ENCODE results near the gene KDM5A.

The KDM5A gene

GRCh38 chr12:293199-293598 lies 95.9 kb downstream of the KDM5A start:
- H3K27me3 ChIP-seq (ENCODE audit: control insufficient read depth, insufficient read depth, low read length), result no peaks in the 10 kb centered on the region
- H3K36me3 ChIP-seq (ENCODE audit: control insufficient read depth, low read depth, low read length), result peaks cover 31% of the 10 kb centered on the region
- no peaks in the 10 kb centered on the region for H3K4me1 ChIP-seq (ENCODE audit: control insufficient read depth, low read depth, low read length)
- no peak overlapping the region for H3K9ac ChIP-seq (ENCODE audit: low read length)
- no peak overlapping the region for H3K27ac ChIP-seq (ENCODE audit: low read length)
- H3K9me3 ChIP-seq (ENCODE audit: control insufficient read depth, low read depth, low read length), result no peaks in the 10 kb centered on the region
- H3K4me3 ChIP-seq (ENCODE audit: low read length), result no peak overlapping the region

- no peaks in the 10 kb centered on the region for H3K27me3 ChIP-seq (ENCODE audit: control insufficient read depth, insufficient read depth, low read length)
- H3K4me1 ChIP-seq (ENCODE audit: control insufficient read depth, low read depth, low read length), result no peaks in the 10 kb centered on the region
- no peak overlapping the region for H3K9ac ChIP-seq (ENCODE audit: low read length)
- H3K27ac ChIP-seq (ENCODE audit: low read length), result no peak overlapping the region
- H3K4me3 ChIP-seq (ENCODE audit: low read length), result no peak overlapping the region
- peaks cover 31% of the 10 kb centered on the region for H3K36me3 ChIP-seq (ENCODE audit: control insufficient read depth, low read depth, low read length)
- no peaks in the 10 kb centered on the region for H3K9me3 ChIP-seq (ENCODE audit: control insufficient read depth, low read depth, low read length)
These were observed 96.9 kb downstream of the KDM5A start for GRCh38 chr12:292186-292585.

DNA sequence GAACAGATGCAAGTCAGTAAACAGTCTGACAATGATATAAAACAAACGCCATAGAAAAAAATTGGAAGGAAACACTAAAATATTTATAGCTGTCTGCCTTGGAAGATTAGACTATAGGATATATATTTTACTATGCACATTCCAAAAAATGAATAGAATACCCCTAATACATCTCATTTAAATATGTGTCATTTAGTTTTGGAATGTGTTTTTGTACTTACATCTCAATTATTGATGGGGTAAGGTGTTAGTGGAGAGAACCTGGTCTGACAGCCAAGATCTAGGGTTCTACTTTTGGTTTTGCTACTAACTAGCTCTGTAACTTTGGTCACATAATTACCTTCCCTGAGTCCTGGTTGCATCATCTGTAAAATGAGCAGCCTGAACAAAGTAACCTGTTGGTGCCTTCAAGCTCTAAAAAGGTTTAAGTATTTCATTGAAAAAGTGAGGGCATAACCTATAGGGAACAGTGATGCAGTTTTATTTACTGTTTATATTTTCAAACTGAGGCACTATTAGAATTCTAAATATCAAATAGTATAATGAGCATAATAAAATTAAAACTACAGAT lies 97.9 kb downstream of the KDM5A start:
- Histone ChIP-seq H3K27me3 (ENCODE audit: control insufficient read depth, insufficient read depth, low read length) (no peaks in the 10 kb centered on the region), H3K4me1 (ENCODE audit: control insufficient read depth, low read depth, low read length) (no peaks in the 10 kb centered on the region), H3K36me3 (ENCODE audit: control insufficient read depth, low read depth, low read length) (peaks cover 26% of the 10 kb centered on the region), H3K4me3 (ENCODE audit: low read length) (no peak overlapping the region), H3K9ac (ENCODE audit: low read length) (no peak overlapping the region), H3K27ac (ENCODE audit: low read length) (no peak overlapping the region), H3K9me3 (ENCODE audit: control insufficient read depth, low read depth, low read length) (no peaks in the 10 kb centered on the region)

- no peak overlapping the region for H3K27ac ChIP-seq (ENCODE audit: low read length)
- H3K4me1 ChIP-seq (ENCODE audit: control insufficient read depth, low read depth, low read length), result no peaks in the 10 kb centered on the region
- peaks cover 31% of the 10 kb centered on the region for H3K36me3 ChIP-seq (ENCODE audit: control insufficient read depth, low read depth, low read length)
- H3K27me3 ChIP-seq (ENCODE audit: control insufficient read depth, insufficient read depth, low read length), result no peaks in the 10 kb centered on the region
- no peak overlapping the region for H3K4me3 ChIP-seq (ENCODE audit: low read length)
- no peaks in the 10 kb centered on the region for H3K9me3 ChIP-seq (ENCODE audit: control insufficient read depth, low read depth, low read length)
- no peak overlapping the region for H3K9ac ChIP-seq (ENCODE audit: low read length)
These were observed 100.4 kb downstream of the KDM5A start for GRCh38 chr12:288687-289086.

DNA sequence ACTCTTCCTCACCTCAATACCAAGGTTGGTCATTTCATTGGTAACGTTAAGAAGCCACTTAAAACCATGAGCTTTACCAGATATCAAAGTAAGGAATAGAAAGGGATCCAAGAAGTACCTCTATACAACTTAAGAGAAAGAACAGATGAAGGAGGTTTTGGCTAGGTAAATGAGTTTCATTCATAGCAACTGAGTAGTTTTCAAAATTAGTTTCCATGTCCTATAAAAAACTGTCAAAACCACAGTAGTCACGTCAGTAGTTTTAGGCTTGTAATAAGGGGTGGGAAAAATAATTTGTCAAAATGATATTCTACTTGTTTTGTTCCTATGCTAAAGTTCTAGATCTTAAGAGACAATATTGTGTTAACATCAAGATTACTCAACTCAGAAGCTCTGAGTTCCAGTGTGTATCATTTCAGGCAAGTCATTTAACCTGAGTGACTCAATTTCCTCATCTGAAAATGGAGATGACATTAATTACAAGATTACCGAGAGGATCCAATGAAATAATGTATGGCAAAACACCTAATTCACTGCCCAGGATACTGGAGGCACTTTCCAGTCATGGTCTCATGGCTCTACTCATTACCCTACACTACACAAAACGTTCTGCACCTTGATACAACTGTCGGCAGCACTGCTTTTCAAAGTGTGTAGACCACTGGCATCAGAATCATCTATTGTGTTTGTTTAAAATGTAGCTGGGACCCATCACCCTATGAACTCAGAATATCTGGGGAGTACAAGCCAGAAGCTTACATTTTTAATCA lies 102.4 kb downstream of the KDM5A start:
- Histone ChIP-seq H3K9me3 (ENCODE audit: control insufficient read depth, low read depth, low read length) (no peaks in the 10 kb centered on the region), H3K4me3 (ENCODE audit: low read length) (no peak overlapping the region), H3K27ac (ENCODE audit: low read length) (no peak overlapping the region), H3K27me3 (ENCODE audit: control insufficient read depth, insufficient read depth, low read length) (no peaks in the 10 kb centered on the region), H3K36me3 (ENCODE audit: control insufficient read depth, low read depth, low read length) (peaks cover 19% of the 10 kb centered on the region), H3K9ac (ENCODE audit: low read length) (no peak overlapping the region), H3K4me1 (ENCODE audit: control insufficient read depth, low read depth, low read length) (no peaks in the 10 kb centered on the region)

- Histone ChIP-seq H3K27me3 (ENCODE audit: control insufficient read depth, insufficient read depth, low read length) (no peaks in the 10 kb centered on the region), H3K9me3 (ENCODE audit: control insufficient read depth, low read depth, low read length) (no peaks in the 10 kb centered on the region)
These were observed 111.1 kb downstream of the KDM5A start for GRCh38 chr12:278046-278445.

DNA sequence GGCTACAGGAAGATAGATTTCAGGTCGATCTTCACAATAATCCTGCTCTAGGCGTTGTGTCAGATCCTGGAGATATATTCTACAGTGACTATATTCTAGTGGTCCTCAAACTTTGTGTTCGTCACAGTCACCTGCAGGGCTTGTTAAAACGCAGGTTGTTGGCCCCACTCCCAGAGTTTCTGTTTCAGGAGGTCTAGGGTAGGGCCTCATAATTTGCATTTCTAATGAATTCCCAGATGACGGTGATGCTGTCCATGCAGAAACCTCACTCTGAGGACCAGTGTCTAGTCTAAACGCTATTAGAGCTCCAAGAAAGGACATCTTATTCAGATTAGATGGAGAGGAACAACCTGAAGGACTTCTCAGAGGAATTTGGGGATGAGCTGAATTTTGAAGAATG lies 113.3 kb downstream of the KDM5A start:
- no peaks in the 10 kb centered on the region for H3K9me3 ChIP-seq (ENCODE audit: control insufficient read depth, low read depth, low read length)
- no peak overlapping the region for H3K9ac ChIP-seq (ENCODE audit: low read length)
- H3K4me3 ChIP-seq (ENCODE audit: low read length), result no peak overlapping the region
- H3K27ac ChIP-seq (ENCODE audit: low read length), result no peak overlapping the region
- no peaks in the 10 kb centered on the region for H3K4me1 ChIP-seq (ENCODE audit: control insufficient read depth, low read depth, low read length)
- no peaks in the 10 kb centered on the region for H3K36me3 ChIP-seq (ENCODE audit: control insufficient read depth, low read depth, low read length)
- no peaks in the 10 kb centered on the region for H3K27me3 ChIP-seq (ENCODE audit: control insufficient read depth, insufficient read depth, low read length)

More at GRCh38 chr12:278046-278445, 111.1 kb downstream of the KDM5A start:
- Histone ChIP-seq H3K27ac (ENCODE audit: low read length) (no peak overlapping the region), H3K4me3 (ENCODE audit: low read length) (no peak overlapping the region), H3K4me1 (ENCODE audit: control insufficient read depth, low read depth, low read length) (no peaks in the 10 kb centered on the region), H3K36me3 (ENCODE audit: control insufficient read depth, low read depth, low read length) (no peaks in the 10 kb centered on the region), H3K9ac (ENCODE audit: low read length) (no peak overlapping the region)

GRCh38 chr12:273382-273781 lies 115.7 kb downstream of the KDM5A start:
- Histone ChIP-seq H3K4me3 (ENCODE audit: low read length) (no peak overlapping the region), H3K9me3 (ENCODE audit: control insufficient read depth, low read depth, low read length) (no peaks in the 10 kb centered on the region), H3K36me3 (ENCODE audit: control insufficient read depth, low read depth, low read length) (no peaks in the 10 kb centered on the region), H3K27me3 (ENCODE audit: control insufficient read depth, insufficient read depth, low read length) (no peaks in the 10 kb centered on the region), H3K9ac (ENCODE audit: low read length) (no peak overlapping the region), H3K27ac (ENCODE audit: low read length) (no peak overlapping the region), H3K4me1 (ENCODE audit: control insufficient read depth, low read depth, low read length) (no peaks in the 10 kb centered on the region)

GRCh38 chr12:272942-273341 lies 116.2 kb downstream of the KDM5A start:
- no peaks in the 10 kb centered on the region for H3K9me3 ChIP-seq (ENCODE audit: control insufficient read depth, low read depth, low read length)
- H3K27me3 ChIP-seq (ENCODE audit: control insufficient read depth, insufficient read depth, low read length), result no peaks in the 10 kb centered on the region
- no peaks in the 10 kb centered on the region for H3K36me3 ChIP-seq (ENCODE audit: control insufficient read depth, low read depth, low read length)
- no peak overlapping the region for H3K27ac ChIP-seq (ENCODE audit: low read length)
- no peak overlapping the region for H3K9ac ChIP-seq (ENCODE audit: low read length)
- no peak overlapping the region for H3K4me3 ChIP-seq (ENCODE audit: low read length)
- no peaks in the 10 kb centered on the region for H3K4me1 ChIP-seq (ENCODE audit: control insufficient read depth, low read depth, low read length)

DNA sequence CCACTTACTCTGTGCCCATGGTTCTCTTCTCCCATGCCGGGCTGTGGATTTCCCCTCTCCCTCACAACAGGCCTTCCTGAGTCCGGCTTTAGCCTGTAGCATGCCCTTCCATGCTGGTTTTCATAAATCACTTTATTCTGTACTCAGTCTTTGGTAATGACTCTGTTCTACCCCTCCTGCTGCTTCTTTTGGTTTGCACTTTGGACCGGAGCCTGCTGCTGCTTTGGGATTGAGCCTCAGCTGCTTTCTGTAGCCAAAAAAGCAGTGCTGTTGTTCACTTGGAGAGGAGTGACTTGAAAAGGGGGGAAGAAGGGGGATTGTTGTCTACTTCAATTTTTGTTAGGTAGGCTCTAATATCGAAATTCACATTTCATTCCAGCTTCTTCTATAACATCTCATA lies 118.0 kb downstream of the KDM5A start:
- no peak overlapping the region for H3K27ac ChIP-seq (ENCODE audit: low read length)
- no peak overlapping the region for H3K4me3 ChIP-seq (ENCODE audit: low read length)
- H3K9ac ChIP-seq (ENCODE audit: low read length), result no peak overlapping the region
- no peaks in the 10 kb centered on the region for H3K9me3 ChIP-seq (ENCODE audit: control insufficient read depth, low read depth, low read length)
- H3K4me1 ChIP-seq (ENCODE audit: control insufficient read depth, low read depth, low read length), result no peaks in the 10 kb centered on the region
- H3K27me3 ChIP-seq (ENCODE audit: control insufficient read depth, insufficient read depth, low read length), result no peaks in the 10 kb centered on the region
- H3K36me3 ChIP-seq (ENCODE audit: control insufficient read depth, low read depth, low read length), result no peaks in the 10 kb centered on the region

- no peaks in the 10 kb centered on the region for H3K4me1 ChIP-seq (ENCODE audit: control insufficient read depth, low read depth, low read length)
- no peaks in the 10 kb centered on the region for H3K9me3 ChIP-seq (ENCODE audit: control insufficient read depth, low read depth, low read length)
- no peak overlapping the region for H3K27ac ChIP-seq (ENCODE audit: low read length)
- no peak overlapping the region for H3K4me3 ChIP-seq (ENCODE audit: low read length)
- H3K9ac ChIP-seq (ENCODE audit: low read length), result no peak overlapping the region
- no peaks in the 10 kb centered on the region for H3K27me3 ChIP-seq (ENCODE audit: control insufficient read depth, insufficient read depth, low read length)
- no peaks in the 10 kb centered on the region for H3K36me3 ChIP-seq (ENCODE audit: control insufficient read depth, low read depth, low read length)
These were observed 119.9 kb downstream of the KDM5A start for GRCh38 chr12:269191-269590.

- no peak overlapping the region for H3K27ac ChIP-seq (ENCODE audit: low read length)
- no peaks in the 10 kb centered on the region for H3K27me3 ChIP-seq (ENCODE audit: control insufficient read depth, insufficient read depth, low read length)
- H3K9ac ChIP-seq (ENCODE audit: low read length), result no peak overlapping the region
- no peaks in the 10 kb centered on the region for H3K4me1 ChIP-seq (ENCODE audit: control insufficient read depth, low read depth, low read length)
- H3K9me3 ChIP-seq (ENCODE audit: control insufficient read depth, low read depth, low read length), result no peaks in the 10 kb centered on the region
- H3K36me3 ChIP-seq (ENCODE audit: control insufficient read depth, low read depth, low read length), result no peaks in the 10 kb centered on the region
- H3K4me3 ChIP-seq (ENCODE audit: low read length), result no peak overlapping the region
These were observed 120.7 kb downstream of the KDM5A start for GRCh38 chr12:268483-268840.

Data from iPS-18a (cell line).